Measurements from ENCODE around the gene PICK1.

The PICK1 gene

GRCh38 chr22:38038890-38039812 is 18.1 kb upstream of the PICK1 start (continued):
- TF ChIP-seq ZNF704 (tag by site-specific recombination; IDR thresholded peaks at IDR 0.05): no peak
- no peak for TF ChIP-seq ZSCAN23 (tag by site-specific recombination; IDR thresholded peaks at IDR 0.05)

- CTCF ChIA-PET: interaction anchor here (0.7 to 2.6 kb wide), 5 partner anchors 11 to 802 kb away, joined by 3 to 22 read pairs (median 3); no protein-coding TSS in a partner anchor
These were observed 16.0 kb upstream of the PICK1 start for GRCh38 chr22:38040953-38041759.

GRCh38 chr22:38041760-38042487 is 15.3 kb upstream of the PICK1 start:
- Histone ChIP-seq H3K27ac (ENCODE audit: extremely low read depth, low read depth, low read length) (no peak overlapping the region), H3K4me3 (ENCODE audit: low read depth, low read length) (no peak overlapping the region), H3K4me1 (ENCODE audit: control insufficient read depth, insufficient read depth, low read length) (no peaks in the 10 kb centered on the region), H3K9me3 (ENCODE audit: control insufficient read depth, insufficient read depth, low read depth, low read length) (no peaks in the 10 kb centered on the region), H3K36me3 (ENCODE audit: control insufficient read depth in 2 of 2, insufficient read depth in 1 of 2, low read length in 2 of 2) (no peaks in the 10 kb centered on the region)
- no peak for TF ChIP-seq ZNF169 (tag by site-specific recombination; IDR thresholded peaks at IDR 0.05)
- no peak for TF ChIP-seq YY1 (tag by site-specific recombination; IDR thresholded peaks at IDR 0.05)
- TF ChIP-seq ZBTB17 (tag by site-specific recombination; IDR thresholded peaks at IDR 0.05): no peak
- no peak for TF ChIP-seq HOXA7 (CRISPR knock-in tag; IDR thresholded peaks at IDR 0.05; ENCODE audit: borderline replicate concordance)
- TF ChIP-seq ZNF394 (tag by site-specific recombination; IDR thresholded peaks at IDR 0.05; ENCODE audit: borderline replicate concordance): no peak
- TF ChIP-seq ZNF174 (tag by site-specific recombination; IDR thresholded peaks at IDR 0.05): no peak
- no peak for TF ChIP-seq ZIC2 (tag by site-specific recombination; IDR thresholded peaks at IDR 0.05)
- no peak for TF ChIP-seq ZEB2 (tag by site-specific recombination; IDR thresholded peaks at IDR 0.05)
- TF ChIP-seq ZSCAN4 (tag by site-specific recombination; IDR thresholded peaks at IDR 0.05): no peak
- TF ChIP-seq ZNF843 (tag by site-specific recombination; IDR thresholded peaks at IDR 0.05): no peak
- no peak for TF ChIP-seq ZBTB7A (tag by site-specific recombination; IDR thresholded peaks at IDR 0.05; ENCODE audit: low read depth)
- no peak for TF ChIP-seq ZNF133 (tag by site-specific recombination; IDR thresholded peaks at IDR 0.05)
- no peak for TF ChIP-seq ZNF768 (tag by site-specific recombination; IDR thresholded peaks at IDR 0.05)
- TF ChIP-seq SCRT1 (tag by site-specific recombination; IDR thresholded peaks at IDR 0.05; ENCODE audit: borderline replicate concordance): no peak
- TF ChIP-seq ZNF19 (tag by site-specific recombination; IDR thresholded peaks at IDR 0.05; ENCODE audit: low read depth): no peak
- TF ChIP-seq ZNF776 (tag by site-specific recombination; IDR thresholded peaks at IDR 0.05; ENCODE audit: borderline replicate concordance): no peak
- POLR2A ChIA-PET: interaction anchor here (0.9 kb wide), 1 partner anchor 8 kb away, joined by 3 read pairs; no protein-coding TSS in a partner anchor
- CTCF ChIA-PET: interaction anchor here (0.6 to 2.6 kb wide), 4 partner anchors 10 to 428 kb away, joined by 3 to 22 read pairs (median 3); no protein-coding TSS in a partner anchor

More at GRCh38 chr22:38040953-38041759, 16.0 kb upstream of the PICK1 start:
- no peak for TF ChIP-seq ZNF701 (tag by site-specific recombination; IDR thresholded peaks at IDR 0.05)
- no peak for TF ChIP-seq ZNF404 (tag by site-specific recombination; IDR thresholded peaks at IDR 0.05)
- peak; percentile 89 for TF ChIP-seq EGR2 (tag by site-specific recombination; IDR thresholded peaks at IDR 0.05; ENCODE audit: low read depth)
- TF ChIP-seq ZFHX2 (tag by site-specific recombination; conservative IDR thresholded peaks at IDR 0.05): peak; percentile 88
- no peak for TF ChIP-seq ZNF2 (tag by site-specific recombination; IDR thresholded peaks at IDR 0.05)
- POLR2A ChIA-PET: no interaction called here
- Histone ChIP-seq H3K9me3 (ENCODE audit: control insufficient read depth, insufficient read depth, low read depth, low read length) (no peaks in the 10 kb centered on the region), H3K36me3 (ENCODE audit: control insufficient read depth in 2 of 2, insufficient read depth in 1 of 2, low read length in 2 of 2) (no peaks in the 10 kb centered on the region), H3K4me3 (ENCODE audit: low read depth, low read length) (no peak overlapping the region), H3K27ac (ENCODE audit: extremely low read depth, low read depth, low read length) (no peak overlapping the region), H3K4me1 (ENCODE audit: control insufficient read depth, insufficient read depth, low read length) (no peaks in the 10 kb centered on the region)
